Measurements from ENCODE around the gene L3MBTL4.
"Not testable (repeated sequence)": the region's sequence is repeated elsewhere in the genome, so short reads cannot be mapped to it uniquely, and the experiment has no call there.

GRCh38 chr18:6135029-6135428, 279.7 kb downstream of the L3MBTL4 start:
- not testable (repeated sequence) for TF ChIP-seq CTCF (IDR thresholded peaks at IDR 0.05; ENCODE audit: poor library complexity); EZH2phosphoT487 (IDR thresholded peaks at IDR 0.05; ENCODE audit: low read depth, severe bottlenecking, unreplicated experiment); EZH2 (IDR thresholded peaks at IDR 0.05; ENCODE audit: borderline replicate concordance)

Data from hepatocyte (in vitro differentiated cells).